ENCODE data around the gene RPS6KB1.
"Not testable (repeated sequence)": the region's sequence is repeated elsewhere in the genome, so short reads cannot be mapped to it uniquely, and the experiment has no call there.

GRCh38 chr17:59920637-59921036, 27.7 kb downstream of the RPS6KB1 start:
- not testable (repeated sequence) for TF ChIP-seq MAX (IDR thresholded peaks at IDR 0.05; ENCODE audit: low read depth, low read length); FOS (IDR thresholded peaks at IDR 0.05; ENCODE audit: borderline replicate concordance, extremely low read depth, insufficient read length); CTCF (IDR thresholded peaks at IDR 0.05 in 2 of 3, conservative IDR thresholded peaks at IDR 0.05 in 1 of 3; ENCODE audit: control insufficient read depth in 2 of 3, extremely low read depth in 1 of 3, insufficient read depth in 1 of 3, low read depth in 3 of 3, low read length in 3 of 3); POLR2AphosphoS5 (IDR thresholded peaks at IDR 0.05; ENCODE audit: low read length); SREBF1 (IDR thresholded peaks at IDR 0.05; ENCODE audit: low read length); POLR2A (IDR thresholded peaks at IDR 0.05; ENCODE audit: low read depth, low read length); MLLT1 (IDR thresholded peaks at IDR 0.05); NFIC (IDR thresholded peaks at IDR 0.05; ENCODE audit: low read depth, low read length); JUND (IDR thresholded peaks at IDR 0.05; ENCODE audit: low read depth, low read length); ESRRA (IDR thresholded peaks at IDR 0.05; ENCODE audit: low read length); TAF1 (IDR thresholded peaks at IDR 0.05; ENCODE audit: borderline replicate concordance, low read depth, low read length); REST (IDR thresholded peaks at IDR 0.05; ENCODE audit: low read depth, low read length)

All from GM12878 (cell line).